GM19324 (cell line): Measurements from ENCODE around the gene ZNF710.

Experiments used
- ATAC-seq: cut with Tn5 transposase; IDR thresholded peaks from one replicate; pipeline ENCODE4 v1.9.1; 2021; ENCODE audit warnings: mild to moderate bottlenecking, moderate library complexity; ENCODE audit not compliant: unreplicated experiment, low FRiP score

Gene ZNF710

DNA sequence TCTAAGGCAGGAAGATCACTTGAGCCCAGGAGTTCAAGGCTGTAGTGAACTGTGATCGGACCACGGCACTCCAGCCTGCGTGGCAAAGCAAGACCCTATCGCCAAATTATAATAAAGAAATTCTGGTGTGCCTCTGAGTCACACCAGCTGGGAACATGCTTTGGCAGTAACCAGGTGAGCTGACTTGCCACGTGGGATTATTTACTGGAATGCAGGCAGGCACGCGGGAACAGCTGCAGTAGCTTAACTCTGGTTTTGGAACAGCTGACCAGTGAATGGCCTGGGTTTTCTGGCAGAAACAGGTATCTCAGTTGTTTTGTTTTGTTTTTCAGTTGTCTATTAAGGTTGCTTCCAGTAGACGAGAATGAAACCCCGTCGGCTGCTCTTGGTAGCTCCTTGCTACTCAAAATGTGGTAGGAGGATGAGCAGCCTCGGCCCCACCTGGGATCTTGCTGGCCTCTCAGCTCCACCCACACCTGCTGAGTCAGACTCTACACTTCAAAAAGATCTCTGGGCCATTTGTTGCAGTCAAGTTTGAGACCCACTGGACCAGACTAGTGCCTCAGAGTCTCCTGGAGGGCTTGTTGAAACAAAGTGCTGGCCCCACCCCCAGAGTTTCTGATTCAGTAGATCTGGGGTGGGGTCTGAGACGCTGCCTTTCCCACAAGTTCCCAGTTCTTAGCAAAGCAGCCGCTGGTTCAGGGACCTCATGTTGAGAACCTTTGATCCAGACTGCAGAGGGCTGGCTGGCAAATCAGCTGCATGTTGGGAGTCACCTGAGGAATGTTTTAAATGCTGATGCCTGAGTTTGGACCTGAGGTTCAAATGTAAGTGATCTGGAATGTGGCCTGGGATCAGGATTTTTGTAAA is 74.5 kb downstream of the ZNF710 start:
- ATAC-seq = no peak

DNA sequence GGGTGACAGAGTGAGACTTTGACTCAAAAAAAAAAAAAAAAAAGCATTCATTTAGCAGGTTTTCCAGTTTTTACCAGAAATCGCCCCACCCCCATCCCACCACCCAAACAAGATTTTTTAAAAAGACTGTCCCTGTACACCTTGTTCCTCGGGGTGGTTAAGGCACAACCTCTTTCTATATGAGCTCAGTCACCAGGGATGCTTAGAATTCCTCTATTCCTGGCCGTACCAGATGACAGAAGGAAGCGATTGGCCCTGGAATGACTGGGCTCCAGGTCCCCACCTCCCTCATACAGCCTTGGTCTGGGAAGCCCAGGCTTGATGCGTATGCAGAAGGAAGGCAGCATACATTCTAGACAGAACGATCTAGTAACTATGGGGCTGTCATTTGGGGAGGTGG is 75.6 kb downstream of the ZNF710 start:
- no peak for ATAC-seq

GRCh38 chr15:90078965-90079364 is 77.8 kb downstream of the ZNF710 start:
- ATAC-seq = no peak

DNA sequence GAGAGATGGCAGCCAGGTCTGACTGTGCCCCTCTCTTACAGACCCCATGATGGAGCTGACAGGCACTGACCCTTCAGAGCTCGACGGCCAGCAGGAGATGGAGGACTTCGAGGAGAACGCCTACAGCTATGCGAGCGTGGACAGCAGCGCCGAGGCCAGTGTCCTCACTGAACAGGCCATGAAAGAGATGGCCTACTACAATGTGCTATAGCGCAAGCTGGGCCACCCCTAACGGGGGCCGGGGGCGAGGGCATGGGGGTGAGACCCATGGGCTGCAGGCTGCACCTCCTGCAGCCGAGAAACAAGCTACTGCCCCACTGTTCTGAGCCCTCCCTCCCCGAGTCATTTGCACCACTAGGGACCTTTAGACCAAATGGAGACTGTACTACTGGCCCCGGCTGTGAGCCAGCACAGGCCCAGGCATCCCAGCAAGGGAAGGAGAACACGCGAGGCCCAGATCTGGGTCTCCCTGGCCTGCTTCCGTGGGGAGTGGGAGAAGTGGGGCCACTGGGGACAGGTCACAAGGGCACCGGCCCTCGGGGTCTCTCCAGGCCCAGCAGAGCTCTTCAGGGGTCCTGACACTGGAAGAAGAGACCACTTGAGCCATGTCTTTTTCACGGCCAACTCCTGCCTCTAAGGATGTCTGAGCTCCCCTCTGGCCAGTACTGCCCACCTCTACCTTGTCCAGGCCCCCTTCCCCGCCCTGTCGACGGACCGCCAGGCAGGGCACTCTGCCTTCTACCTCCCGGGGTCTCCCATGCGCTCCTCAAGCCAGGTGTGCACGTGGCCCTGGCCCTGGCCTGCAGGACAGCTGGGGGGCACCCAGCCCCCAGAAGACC is 78.7 kb downstream of the ZNF710 start:
- ATAC-seq = no peak

GRCh38 chr15:90080458-90080755 is 79.3 kb downstream of the ZNF710 start:
- no peak for ATAC-seq

DNA sequence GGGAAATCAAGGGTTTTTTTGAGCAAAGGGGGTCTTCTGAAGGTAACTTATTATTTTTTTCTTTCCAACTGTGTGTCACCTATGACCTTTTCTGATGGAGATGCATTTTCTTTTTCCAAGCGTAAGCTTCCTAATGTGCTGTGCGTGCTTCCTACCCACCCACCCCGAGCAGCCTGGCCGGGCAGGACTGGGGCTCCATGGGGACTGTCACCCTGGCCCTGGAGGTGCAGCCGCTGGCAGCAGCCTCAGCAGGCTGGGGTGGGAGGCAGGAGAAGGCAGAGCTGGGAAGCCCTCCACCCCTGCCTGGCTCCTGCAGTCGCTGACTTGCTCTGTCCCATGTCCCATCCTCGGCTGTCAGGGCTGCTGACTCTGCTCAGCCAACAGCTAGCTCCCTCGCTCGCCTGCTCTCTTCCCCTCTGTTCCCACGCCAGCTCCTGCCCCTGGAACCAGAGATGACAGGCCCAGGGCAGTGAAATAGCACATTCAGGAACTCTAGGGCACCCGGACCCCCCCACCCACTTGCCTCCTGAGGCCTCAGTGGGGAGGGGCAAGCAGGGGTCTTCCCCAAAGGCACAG is 79.8 kb downstream of the ZNF710 start:
- no peak for ATAC-seq

DNA sequence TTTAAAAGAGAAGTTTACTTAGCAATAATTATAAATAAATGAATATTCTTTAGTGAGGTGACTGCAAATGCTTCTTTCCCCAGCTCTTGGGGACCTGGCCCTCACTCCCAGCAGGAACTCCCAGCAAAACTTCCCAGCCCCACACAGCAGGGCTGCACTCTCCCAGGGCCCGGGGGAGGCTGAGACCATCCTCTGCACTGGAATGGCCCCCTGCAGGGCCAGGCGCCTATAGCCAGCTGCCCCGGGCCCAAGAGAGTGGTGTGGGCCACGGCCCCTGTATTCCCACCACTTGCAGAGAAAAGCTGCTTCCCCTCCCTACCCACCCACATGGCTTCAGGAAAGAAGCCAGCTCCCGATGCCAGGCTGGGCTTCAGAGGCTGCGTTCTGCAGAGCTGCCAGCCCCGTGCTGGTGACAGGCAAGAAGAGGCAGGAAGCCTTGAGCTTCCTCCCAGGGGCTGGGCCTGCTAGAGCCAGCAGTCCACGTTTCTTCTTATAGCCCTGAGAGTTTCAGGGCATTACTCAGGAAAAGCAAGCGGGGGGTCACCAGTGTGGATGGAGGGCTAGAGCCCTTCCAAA is 81.1 kb downstream of the ZNF710 start:
- ATAC-seq = no peak

DNA sequence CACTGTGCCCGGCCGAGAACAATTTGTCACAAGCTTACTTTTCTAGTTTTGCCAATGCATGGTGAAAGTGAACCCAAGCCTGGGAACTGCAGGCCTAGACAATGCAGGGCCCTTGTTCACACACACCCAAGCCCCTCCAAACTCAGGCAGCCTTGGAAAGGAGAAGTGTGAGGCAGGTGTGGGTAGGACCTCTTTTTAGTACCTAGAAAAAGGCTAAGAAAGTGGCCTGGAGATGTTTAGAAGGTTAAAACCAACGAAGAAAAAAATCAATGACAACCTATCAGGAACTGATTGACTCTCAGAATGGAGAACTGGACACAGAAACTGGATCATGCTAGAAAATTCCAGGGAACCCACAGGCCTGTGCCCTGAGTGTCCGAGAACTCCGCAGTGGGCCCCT is 82.3 kb downstream of the ZNF710 start:
- ATAC-seq = no peak

GRCh38 chr15:90083954-90084607 is 83.0 kb downstream of the ZNF710 start:
- no peak for ATAC-seq

- ATAC-seq = no peak
Observed at GRCh38 chr15:90084876-90085423, 83.8 kb downstream of the ZNF710 start.

GRCh38 chr15:90085565-90085964 is 84.4 kb downstream of the ZNF710 start:
- no peak for ATAC-seq

- no peak for ATAC-seq
Observed at GRCh38 chr15:90086868-90087268, 85.7 kb downstream of the ZNF710 start.

DNA sequence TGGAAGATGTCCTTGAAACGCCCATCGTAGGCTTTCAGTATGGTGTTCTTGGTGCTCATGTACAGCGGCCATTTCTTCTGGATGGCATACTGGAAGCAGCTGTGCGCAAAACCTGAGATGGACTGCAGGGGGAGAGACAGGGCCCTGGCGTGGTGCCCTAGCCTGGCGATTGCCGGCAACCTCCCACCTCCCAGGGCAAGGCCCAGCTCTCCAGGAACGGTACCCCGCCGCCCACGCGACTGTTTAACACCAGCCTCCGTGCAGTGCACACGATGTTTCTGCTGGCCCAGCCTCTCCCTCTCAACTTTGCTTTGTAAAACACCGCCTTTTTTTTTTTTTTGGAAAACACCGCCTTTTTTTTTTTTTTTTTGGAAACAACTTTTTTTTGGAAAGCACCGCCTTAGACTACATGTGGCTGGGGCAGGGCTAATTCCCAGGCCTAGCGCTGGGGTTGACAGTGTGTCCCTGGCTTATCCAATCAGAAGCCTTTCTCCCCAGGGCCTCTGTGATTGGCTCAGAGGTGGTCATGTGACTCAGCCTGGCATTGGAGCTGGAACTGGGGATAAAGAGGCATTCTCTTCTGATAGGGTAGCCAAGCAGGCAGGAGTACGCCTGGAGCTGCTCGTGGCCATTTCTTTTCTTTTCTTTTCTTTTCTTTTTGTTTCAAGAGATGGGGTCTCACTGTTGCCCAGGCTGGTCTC is 86.5 kb downstream of the ZNF710 start:
- no peak for ATAC-seq

DNA sequence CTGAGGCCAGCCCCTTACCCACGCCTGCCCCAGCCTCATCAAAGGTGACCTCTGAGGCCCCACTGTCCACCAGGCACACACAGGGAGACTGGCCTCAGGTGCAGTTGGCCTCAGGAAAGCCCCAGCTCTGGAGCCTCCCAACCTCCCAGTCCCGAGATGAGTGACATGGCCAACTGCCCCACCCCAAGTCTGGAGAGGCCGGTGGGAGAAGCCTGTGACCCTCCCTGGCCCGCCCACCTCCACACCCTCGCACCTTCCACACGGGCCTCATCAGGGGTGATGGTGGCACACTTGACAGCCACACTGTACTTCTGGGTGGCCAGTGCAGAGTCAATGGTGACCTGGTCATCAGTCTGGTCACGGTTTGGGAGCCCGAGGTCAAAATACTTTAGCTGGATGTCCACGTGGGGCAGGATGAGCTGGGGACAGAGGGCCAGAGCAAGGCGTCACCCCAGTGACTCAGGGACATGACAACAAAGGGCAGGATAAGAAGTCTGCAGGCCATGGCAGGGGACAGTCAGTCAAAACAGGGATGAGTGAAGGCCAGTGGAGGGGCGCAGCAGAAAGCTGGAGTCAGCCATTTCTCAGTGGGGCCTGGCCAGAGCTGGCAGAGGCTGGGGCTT is 89.2 kb downstream of the ZNF710 start:
- no peak for ATAC-seq

DNA sequence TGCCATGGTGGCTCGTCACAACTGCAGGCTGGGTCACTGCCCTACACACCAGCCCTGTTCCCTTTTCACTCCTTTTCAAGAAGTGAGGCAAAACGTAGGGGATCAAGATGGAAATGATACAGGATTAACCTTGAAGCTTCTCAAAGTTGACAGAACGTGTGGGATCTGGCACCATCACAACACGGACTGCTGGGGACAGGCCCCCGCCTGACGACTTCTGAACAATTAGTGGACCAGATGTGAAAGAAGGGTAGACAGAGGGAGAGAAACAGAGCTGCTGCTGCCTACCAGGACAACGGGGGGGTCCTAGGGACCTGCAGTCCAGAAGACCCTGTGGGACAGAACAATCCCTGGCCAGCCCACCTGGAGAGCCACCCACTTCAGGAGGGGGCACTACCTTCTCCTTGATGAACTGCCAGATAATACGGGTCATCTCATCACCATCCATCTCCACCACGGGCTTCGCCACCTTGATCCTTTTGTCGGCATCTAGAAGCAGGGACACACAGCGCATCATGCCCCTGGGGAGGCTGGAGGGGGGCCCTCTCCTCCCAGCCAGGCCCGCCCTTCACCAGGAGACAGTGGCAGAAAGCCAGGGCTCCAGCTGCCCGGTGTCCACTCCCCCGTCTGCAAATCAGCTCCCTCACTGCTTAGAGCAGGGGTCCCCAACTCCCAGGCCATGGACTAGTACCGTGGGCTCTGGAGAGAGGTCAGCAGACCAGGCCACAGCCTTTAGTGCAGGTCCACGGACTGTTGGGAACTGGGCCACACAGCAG is 90.2 kb downstream of the ZNF710 start:
- no peak for ATAC-seq

DNA sequence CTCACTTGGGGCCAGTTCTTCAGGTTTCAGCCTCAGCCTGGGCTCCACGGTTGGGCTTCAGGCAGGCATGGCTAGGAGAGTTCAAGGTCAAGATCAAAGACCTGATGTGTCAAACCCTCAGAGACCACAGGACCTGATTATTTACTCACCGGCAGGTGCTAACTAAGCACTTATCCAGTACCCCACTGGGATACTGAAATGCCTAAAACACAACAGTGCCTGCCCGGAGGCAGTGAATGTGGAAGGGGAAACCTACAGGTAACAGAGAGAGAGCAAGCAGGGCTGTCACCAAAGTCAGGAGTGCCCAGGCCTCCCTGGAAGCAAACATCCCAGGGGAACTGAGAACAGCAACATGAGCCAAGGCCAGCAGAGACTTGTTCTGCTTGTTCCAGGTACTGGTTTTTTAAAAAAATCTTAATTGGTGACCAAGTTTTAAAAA is 94.4 kb downstream of the ZNF710 start:
- no peak for ATAC-seq

DNA sequence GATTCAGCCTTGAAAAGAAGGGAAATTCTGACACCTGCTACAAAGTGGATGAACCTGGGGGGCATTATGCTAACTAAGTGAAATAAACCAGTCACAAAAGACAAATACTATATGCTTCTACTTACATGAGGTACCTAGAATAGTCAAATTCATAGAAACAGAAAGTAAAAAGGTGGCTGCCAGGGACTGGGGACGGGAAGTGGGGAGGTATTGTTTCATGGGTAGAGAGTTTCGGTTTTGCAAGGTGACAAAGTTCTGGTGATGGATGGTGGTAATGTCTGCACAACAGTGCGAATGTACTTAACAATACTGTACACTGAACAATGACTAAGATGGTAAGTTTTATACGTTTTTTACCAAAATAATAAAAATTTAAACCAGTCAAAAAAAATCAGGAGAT is 96.4 kb downstream of the ZNF710 start:
- ATAC-seq = peak; percentile 38

- no peak for ATAC-seq
Observed at GRCh38 chr15:90099072-90099867, 98.1 kb downstream of the ZNF710 start.
